ENCODE results near the gene TRPM5.
"Not testable (repeated sequence)": the region's sequence is repeated elsewhere in the genome, so short reads cannot be mapped to it uniquely, and the experiment has no call there.

Gene TRPM5, protein sequence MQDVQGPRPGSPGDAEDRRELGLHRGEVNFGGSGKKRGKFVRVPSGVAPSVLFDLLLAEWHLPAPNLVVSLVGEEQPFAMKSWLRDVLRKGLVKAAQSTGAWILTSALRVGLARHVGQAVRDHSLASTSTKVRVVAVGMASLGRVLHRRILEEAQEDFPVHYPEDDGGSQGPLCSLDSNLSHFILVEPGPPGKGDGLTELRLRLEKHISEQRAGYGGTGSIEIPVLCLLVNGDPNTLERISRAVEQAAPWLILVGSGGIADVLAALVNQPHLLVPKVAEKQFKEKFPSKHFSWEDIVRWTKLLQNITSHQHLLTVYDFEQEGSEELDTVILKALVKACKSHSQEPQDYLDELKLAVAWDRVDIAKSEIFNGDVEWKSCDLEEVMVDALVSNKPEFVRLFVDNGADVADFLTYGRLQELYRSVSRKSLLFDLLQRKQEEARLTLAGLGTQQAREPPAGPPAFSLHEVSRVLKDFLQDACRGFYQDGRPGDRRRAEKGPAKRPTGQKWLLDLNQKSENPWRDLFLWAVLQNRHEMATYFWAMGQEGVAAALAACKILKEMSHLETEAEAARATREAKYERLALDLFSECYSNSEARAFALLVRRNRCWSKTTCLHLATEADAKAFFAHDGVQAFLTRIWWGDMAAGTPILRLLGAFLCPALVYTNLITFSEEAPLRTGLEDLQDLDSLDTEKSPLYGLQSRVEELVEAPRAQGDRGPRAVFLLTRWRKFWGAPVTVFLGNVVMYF (N-terminal part only)

DNA sequence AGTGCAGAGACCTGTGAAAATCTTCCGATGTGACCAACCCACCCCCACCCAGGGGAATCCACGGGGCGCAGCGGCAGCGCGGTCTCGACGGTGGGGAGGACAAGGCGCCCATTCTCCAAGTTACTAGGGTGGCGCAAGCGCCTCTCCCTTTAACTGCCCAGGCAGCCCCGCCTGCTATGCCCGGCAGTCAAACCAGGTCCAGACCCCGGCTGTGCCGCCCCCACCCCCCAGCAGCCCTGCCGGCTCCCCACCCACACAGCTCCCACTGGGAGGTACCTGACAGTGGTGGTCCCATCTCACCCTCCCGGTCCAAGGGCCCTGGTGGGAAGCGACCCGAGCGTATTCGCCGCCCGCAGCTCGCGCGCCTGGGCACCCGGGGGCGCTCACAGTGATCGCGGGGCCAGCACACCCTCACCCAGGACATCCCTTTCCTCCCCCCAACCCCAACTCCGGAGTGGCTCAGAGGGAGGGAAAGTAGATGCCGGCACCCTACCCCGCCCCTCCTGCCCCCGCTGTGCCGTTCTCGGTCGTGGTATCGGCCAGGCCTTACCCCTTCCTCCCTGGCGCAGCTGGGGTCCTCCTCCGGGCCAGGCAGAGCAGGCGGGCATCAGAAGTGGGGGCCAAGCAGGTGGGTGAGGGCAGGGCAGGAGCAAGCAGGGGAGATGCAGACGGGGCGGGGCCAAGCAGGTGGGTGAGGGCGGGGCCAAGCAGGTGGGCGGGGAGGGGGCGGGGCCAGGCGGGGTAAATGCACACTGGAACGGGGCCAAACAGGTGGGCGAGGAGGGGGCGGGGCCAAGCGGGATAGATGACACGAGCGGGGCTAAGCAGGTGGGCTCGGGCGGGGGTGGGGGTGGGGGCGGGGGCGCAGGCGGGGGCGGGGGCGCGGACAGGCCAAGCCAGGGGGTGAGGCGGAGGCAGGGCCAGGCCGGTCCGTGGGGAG lies at the start of gene TRPM5:
Gene TRPM5, minus strand, starts transcription at position 634 of the 940 bp plus-strand sequence. CDS start 21,478 bp downstream, outside the sequence.
- peak; percentile 73 for DNase-seq

DNA sequence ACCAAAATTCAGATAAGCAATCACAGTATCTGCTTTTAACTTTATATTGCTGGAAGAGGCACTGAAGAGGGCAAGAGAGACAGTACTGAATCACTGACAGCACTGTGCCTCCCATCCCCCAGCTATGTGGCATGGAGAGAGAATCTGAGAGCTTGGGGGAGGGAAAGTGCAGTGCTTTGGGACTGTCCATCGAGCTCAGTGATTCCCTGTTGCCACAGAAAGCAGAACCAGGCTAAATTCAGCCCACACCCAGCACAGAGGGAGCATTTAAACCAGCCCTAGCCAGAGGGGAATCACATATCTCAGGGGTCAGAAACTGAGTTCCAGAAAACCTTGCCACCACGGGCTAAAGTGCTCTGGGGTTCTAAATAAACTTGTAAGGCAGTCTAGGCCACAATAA lies 44.8 kb upstream of the TRPM5 start:
- DNase-seq: no peak

DNA sequence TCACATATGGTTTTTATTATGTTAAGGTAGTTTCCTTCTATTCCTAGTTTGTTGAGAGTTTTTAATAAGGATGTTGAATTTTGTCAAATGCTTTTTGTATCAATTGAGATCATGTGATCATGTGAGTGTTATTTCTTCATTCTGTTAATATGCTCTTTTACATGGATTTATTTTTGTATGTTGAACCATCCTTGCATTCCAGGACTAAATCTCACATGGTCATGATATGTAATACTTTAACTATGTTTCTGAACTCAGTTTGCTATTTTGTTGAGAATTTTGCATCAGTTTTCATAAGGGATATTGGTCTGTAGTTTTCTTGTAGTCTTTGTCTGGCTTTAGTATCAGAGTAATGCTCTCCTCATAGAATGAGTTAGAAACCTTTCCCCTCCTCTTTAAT lies 43.7 kb upstream of the TRPM5 start:
- no peak for DNase-seq

DNA sequence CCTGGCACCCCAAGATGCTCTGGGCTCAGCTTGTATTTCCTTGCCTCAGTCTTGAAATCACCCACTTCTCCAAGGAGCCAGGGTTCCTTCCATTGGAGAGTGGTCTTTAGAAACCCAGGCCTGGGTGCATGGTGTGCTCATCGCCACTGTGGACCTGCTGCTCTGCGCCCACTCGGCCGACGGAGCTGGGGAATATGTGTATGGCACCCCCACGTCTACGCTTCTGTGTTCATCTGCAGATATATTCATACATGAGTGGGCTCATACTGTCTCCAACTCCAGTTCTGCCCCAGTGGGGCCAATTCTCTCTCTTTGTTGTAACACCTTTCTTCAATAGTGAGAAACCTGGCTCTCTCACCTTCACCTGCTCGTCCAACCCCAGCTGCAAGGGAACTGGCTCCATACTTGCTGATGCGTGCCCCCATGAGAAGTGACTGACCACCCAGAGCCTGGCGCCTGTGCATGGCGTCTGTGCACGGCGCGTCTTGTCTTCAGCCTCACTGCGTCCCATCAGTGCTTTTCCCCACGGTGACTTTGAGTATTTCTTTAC lies 40.3 kb upstream of the TRPM5 start:
- DNase-seq: no peak

DNA sequence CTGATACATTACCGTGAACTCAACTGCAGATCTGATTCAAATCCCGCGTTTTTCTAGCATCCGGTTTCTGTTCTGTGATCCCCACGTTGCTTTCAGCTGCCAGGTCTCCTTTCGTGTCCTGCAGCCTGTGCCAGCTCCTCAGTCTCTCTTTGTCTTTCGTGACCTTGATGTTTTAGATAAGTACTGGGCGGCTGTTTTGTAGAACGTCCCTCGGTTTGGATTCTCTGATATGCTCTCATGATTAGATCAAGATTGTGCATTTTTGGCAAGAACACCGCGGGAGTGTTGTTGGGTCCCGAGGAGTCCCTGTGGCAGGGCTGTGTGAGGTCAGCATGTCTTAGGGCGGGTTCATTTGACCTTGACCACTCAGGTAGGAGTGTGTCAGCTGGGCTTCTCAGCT lies 39.1 kb upstream of the TRPM5 start:
- no peak for DNase-seq

DNA sequence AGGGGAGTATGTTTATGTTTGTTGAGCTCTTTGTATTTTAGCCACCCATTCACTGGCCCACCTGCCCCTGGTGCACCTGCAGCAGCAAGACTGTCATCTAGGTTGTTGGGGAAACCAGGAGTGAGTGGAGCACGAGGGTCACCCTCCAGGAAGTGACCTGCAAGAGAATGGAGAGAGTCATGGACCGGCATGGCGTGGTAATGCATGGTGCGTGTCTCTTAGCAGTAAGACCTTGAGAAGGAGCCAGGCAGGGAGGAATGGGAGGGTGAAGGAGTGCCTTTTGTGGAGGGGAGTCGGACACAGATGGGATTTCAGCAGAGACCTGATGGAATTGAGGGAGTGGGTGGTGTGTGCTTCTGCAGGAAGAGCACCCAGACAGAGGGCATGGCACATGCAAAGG lies 38.4 kb upstream of the TRPM5 start:
- no peak for DNase-seq

DNA sequence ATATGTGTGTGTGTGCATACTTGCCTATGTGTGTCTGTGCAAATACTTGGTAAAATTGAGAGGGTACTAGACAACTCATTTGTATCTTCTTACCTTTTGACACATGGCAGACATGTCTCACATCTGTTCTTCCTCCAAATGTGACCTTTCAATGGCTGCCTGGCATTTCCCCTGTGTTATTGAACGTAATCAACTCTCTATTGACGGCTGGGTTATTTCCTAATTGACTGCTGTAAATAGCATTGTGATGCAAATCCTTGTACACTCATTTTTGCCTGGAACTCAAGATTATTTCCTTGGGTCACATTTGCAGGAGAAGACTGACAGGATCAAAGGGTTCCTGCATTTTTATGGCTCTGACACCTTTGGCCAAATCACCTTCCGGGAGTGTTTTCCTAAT lies 37.9 kb upstream of the TRPM5 start:
- no peak for DNase-seq

DNA sequence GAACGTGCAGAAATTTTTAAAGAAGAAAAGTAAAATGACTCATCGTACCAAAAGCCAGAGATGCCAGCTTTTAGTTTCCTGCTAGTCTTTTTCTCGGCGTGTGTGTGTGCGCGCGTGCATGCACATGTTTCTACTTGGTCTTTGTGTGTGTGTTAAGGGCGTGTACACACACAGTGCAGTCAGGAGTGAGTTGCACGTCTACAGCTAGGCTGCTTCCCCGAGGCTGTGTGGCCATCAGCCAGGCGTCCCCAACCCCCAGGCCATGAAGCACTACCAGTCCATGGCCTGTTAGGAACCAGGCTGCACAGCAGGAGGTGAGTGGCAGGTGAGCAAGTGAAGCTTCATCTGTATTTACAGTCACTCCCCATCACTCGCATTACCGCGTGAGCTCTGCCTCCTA lies 36.9 kb upstream of the TRPM5 start:
- no peak for DNase-seq

DNA sequence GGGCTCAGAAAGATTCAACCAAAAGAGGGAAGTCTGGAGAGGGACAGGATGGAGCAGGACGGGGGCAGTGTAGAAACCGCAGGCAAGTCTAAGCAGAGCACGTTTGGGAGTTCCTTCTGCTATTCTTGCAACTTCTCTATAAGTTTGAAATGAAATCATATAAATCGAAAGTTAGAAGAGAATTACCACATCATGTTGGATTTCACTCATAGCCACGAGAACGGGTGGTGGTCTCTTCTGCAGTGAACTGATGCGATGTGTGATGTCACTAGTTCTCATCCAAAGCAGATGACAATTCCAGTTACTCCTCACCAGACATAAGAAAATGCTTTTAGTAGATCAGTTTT lies 36.5 kb upstream of the TRPM5 start:
- peak; percentile 49 for DNase-seq

DNA sequence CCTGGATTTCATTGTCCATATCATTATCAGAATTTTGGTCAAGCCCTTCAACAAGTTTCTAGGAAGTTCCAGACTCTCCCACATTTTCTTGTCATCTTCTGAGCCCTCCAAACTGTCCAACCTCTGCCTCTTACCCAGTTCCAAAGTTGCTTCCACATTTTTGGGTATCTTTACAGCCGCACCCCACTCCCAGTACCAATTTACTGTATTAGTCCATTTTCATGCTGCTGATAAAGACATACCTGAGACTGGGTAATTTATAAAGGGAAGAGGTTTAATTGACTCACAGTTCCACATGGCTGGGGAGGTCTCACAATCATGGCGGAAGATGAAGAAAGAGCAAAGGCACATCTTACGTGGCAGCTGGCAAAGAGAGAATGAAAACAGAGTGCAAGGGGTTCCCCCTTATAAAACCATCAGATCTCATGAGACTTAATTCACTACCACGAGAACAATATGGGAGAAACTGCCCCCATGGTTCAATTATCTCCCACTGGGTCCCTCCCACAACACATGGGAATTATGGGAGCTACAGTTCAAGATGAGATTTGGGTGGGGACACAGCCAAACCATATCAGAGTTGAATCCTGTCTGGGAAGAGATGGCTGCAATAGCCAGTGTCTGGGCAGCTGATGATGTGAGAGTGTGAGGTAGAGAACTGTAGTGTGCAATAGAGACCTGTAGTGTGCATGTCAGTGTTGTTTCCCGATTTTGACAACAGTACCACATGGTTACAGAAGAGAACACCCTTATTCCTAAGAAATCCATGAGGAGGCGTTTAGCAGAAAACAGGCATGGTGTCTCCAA lies 36.0 kb upstream of the TRPM5 start:
- not testable (repeated sequence) for DNase-seq

DNA sequence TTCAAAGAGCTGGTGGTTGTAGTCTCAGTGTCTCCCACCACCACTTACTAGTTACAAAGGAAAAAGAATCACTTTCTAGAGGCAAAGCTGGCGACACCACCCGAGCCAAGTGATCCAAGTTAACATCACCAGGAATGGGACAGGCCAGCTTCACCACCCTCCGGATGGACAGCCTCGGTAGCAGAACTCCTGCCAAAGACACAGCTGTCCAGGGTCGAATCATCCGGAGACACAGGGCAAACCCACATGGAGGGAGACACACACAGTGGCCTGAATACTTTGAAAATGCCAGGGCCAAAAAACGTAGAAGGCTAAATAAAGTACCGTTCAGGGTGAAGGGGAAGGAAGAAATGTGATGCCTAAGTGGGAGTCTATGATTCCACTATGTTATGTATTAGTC lies 33.6 kb upstream of the TRPM5 start:
- no peak for DNase-seq

DNA sequence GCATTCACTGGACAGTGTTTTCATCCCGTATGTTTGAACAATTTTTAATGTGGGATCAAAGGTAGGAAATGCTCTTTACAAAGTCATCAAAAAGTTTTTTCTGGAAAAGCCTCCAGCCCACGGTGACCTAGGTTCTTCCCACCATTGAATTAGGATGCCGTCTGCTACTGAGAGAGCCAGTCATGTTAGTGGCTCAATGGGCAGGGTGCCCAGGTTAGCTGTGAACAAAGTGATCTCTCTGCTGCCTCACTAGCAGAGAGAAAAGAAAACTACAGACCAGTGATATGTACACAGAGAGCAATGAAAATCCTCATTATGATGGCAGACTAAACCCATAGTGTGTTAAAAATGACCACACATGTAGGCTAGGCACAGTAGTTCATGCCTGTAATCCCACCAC lies 32.9 kb upstream of the TRPM5 start:
- DNase-seq: no peak

DNA sequence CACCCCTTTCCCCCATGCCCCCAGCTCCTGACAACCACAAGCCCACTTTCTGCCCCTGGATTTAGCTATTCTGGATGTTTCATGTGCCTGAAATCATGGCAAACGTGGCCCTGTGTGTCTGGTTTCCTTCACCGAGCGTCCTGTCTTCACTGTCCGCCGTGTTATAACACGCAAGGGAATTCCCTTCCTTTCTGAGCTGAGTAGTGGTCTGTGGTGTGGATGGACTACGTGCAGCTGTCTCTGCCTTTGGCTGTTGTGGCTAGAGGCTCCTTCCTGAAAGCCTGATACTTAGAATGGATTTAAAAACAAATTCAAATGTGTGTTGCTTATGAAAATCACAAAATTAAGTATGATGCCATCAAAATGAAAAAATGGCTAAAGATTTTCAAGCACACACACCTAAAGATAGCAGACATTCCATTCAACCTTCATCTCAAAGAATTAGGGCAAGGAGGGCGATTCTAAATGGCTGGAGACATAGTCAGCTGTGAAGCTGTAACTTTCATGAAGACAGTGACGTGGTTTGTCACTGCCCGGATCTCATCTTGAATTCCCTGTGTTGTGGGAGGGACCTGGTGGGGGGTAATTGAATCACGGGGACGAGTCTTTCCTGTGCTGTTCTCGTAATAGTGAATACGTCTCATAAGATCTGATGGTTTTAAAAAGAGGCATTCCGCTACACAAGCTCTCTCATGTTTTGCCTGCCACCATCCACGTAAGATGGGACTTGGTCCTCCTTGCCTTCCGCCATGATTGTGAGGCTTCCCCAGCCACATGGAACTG lies 31.0 kb upstream of the TRPM5 start:
- DNase-seq: no peak

DNA sequence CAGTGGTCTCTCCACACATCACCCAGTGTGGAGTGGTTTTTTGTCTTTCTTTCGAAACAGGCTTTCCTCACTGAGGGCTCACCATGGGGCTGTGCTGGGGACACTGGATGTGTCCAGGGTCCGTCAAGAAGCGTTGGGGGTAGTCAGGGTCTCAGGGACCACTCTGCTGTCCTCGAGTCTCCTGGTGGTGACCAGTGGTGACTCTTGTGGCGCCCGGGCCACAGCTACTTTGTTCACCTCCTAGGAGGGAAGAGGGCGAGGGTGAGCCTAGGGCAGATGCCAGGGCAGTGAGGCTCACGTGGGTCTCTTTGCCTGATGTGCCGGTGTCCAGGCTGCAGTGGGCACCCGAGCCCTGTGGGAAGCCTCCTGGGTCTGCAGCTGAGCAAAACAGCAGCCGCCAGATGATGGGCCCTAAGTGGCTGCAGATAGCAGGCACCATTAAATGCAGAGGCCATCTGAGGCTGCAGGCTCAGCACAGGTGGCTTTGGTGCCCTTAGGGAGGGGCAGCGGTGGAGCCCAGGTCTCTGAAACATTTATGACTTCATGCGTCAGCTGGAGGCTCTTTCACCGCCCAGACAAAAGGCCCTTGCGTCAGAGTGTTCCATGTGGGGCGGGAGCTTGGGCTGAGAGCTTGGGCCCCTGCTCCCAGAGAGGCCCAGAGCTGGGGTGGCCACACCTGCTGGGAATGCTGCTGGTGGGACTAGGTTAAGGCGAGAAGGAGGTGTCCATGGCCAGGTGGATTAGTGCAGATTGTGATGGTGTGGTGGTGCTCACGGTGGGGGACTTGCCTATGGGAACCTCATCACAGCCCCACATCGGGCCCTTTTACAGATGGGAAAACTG lies 30.0 kb upstream of the TRPM5 start:
- DNase-seq: no peak

DNA sequence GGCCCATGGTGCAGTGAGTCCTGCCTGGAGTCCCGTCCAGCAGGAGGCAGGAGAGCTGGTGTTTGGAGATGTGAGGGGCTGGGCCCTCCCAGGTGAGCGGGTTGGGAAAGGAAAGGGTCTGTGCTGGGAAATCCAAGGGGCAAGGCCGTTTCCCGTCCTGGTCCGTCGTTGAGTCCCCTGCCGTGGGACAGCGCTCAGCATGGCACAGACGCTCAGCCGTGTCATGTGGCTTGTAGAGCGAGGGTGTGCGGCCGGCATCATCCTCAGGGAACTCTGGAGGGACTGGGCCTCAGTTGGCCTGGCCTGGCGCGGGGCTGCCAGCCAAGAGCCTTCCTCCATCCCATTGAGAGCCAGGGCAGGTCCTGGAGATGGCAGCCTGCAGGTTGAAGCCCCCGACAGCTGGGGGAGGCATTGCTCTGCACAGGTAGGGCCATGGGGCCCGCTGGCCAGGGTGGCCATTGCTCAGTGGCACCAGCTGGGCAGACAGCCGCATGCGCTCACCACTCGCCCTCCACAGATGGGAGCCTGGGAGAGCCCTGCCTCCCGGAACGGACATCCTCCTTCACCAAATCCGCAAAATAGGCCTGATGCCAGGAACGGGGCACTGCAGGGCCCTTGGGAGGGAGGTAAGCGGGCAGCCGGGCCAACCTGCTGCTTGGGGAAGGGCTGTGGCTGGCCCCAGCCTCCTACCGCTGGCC lies 29.2 kb upstream of the TRPM5 start:
- no peak for DNase-seq

DNA sequence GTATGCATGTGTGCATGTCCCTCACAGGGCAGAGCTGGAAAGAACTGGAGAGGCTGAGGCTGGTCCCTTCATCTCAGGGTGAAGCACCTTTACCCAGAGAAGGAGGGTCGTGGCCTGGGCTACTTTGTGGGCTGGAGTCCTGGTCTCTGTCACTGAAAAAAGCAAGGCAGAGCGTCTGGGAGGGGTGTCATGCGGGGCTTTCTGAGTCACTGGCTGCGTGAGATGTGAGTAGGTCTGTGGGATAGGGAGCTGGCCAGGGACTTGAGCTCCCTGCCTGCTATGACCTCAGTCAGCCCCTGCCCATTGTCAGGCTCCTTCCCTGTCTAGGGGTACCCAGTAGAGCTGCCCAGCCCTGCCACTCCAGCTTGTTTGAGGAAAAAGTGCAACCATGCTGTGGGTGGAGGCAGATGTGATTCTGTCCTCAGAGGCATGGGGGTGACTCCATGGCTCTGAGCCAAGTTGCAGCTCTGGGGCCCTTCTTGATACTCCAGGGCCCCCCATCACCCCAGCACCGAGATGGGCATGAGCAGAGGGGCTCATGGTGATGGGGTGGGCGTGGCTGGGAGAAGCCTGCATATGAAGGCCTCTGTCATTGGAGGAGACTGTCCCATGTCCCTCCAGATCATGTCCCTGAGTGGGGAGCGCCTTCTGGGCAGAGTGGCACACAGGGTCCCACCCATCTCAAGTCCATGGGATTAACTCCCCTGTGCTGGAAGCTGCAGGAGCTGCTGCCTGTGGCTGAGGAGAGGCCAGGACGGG lies 28.3 kb upstream of the TRPM5 start:
- DNase-seq: no peak

DNA sequence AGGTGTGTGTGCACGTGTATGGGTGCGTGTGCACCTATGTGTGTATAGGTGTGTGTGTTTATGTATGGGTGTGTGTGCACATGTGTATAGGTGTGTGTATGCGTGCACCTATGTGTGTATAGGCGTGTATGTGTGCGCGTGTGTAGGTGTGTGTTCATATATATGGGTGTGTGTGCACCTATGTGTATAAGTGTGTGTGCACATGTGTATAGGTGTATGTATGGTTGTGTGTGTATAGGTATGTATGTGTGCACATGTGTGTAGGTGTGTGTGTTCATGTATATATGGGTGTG lies 27.4 kb upstream of the TRPM5 start:
- no peak for DNase-seq

DNA sequence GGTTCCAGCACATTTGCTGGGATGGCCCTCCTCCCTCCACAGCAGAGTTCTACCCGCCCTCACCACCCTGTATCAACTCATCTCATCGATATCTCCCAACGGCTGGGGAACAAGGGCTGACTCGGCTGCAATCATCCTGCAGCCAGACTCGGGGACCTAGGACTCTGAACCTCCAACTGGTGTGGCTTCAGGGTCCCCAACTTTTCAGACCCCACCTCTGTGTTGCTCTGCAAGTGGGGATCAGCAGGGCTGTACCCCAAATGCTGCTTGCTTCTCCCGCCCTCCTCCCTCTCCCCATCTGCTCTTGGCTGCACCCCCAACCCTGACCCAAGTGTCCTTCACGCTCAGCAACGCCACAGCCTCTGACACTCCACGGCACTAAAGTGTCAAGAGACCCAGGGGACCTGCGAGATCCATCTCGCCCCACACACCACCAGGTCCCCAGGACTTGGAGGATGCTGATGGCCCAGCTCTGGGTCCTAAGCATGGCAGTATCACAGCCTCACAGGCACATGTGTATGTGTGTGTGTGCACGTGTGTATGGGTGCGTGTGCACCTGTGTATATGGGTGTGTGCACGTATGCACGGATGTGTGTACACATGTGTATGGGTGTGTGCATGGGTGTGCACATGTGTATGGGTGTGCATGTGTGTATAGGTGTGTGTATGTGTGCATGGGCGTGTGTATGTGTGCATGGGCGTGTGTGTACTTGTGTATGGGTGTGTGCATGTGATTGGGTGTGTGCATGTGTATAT lies 26.9 kb upstream of the TRPM5 start:
- no peak for DNase-seq

Data from CD4-positive, alpha-beta T cell treated with Interferon gamma for 1 hour (primary cell).